Astrocyte (in vitro differentiated cells and primary cell): ENCODE measurements around the gene ZC3H12D. TPM values are rescaled to one million over a fixed set of nuclear protein-coding genes. Genes with fewer than 3 reads are reported as not detected.

Experiments
- DNase-seq: peaks from one replicate; pipeline ENCODE4 v3.0.0-alpha.2; 2010; ENCODE audit warnings: low read depth
- FAIRE-seq: peaks from 2 replicates; lab custom pipeline; 2011; peaks lifted over from hg19 to GRCh38; lab: Jason Lieb, UNC
- H2AFZ ChIP-seq: 2 replicates; pipeline ENCODE4 v1.6.0; 2012; ENCODE audit warnings: low read depth, low read length, inconsistent platforms
- H3K27ac ChIP-seq: 2 replicates; pipeline ENCODE4 v1.5.1; 2011; ENCODE audit warnings: low read depth, low read length, inconsistent platforms
- H3K27me3 ChIP-seq: 2 replicates; pipeline ENCODE4 v1.6.0; 2011; ENCODE audit warnings: low read length, inconsistent platforms; ENCODE audit not compliant: insufficient read depth
- H3K36me3 ChIP-seq: 2 replicates; pipeline ENCODE4 v1.5.1; 2011; ENCODE audit warnings: low read length, inconsistent platforms; ENCODE audit not compliant: insufficient read depth
- H3K4me1 ChIP-seq: 2 replicates; pipeline ENCODE4 v1.5.1; 2011; ENCODE audit warnings: low read length, inconsistent platforms; ENCODE audit not compliant: insufficient read depth
- H3K4me2 ChIP-seq: 2 replicates; pipeline ENCODE4 v1.6.0; 2012; ENCODE audit warnings: low read length, inconsistent platforms
- H3K4me3 ChIP-seq: 2 replicates; pipeline ENCODE4 v1.5.1; 2011; ENCODE audit warnings: low read depth, mild to moderate bottlenecking, low read length, inconsistent platforms; ENCODE audit not compliant: insufficient read depth
- H3K79me2 ChIP-seq: 2 replicates; pipeline ENCODE4 v1.6.0; 2012; ENCODE audit warnings: mild to moderate bottlenecking, low read length, inconsistent platforms; ENCODE audit not compliant: insufficient read depth
- H3K9ac ChIP-seq: 2 replicates; pipeline ENCODE4 v1.6.0; 2012; ENCODE audit warnings: mild to moderate bottlenecking, low read length, inconsistent platforms
- H3K9me3 ChIP-seq: 2 replicates; pipeline ENCODE4 v1.5.1; 2012; ENCODE audit warnings: low read depth, mild to moderate bottlenecking, low read length, inconsistent platforms; ENCODE audit not compliant: insufficient read depth
- H4K20me1 ChIP-seq: 2 replicates; pipeline ENCODE4 v1.6.0; 2012; ENCODE audit warnings: low read length, inconsistent platforms; ENCODE audit not compliant: insufficient read depth
- H3K27ac Mint-ChIP-seq: one replicate; pipeline ENCODE4 v1.8.0; 2021; ENCODE audit warnings: mild to moderate bottlenecking, mixed read lengths; ENCODE audit not compliant: unreplicated experiment
- H3K27me3 Mint-ChIP-seq: one replicate; pipeline ENCODE4 v1.8.0; 2021; ENCODE audit warnings: low read depth, mixed read lengths; ENCODE audit not compliant: unreplicated experiment
- H3K36me3 Mint-ChIP-seq: one replicate; pipeline ENCODE4 v1.8.0; 2021; ENCODE audit warnings: low read depth, mixed read lengths; ENCODE audit not compliant: unreplicated experiment
- H3K4me1 Mint-ChIP-seq: one replicate; pipeline ENCODE4 v1.8.0; 2021; ENCODE audit warnings: low read depth, mixed read lengths; ENCODE audit not compliant: unreplicated experiment
- H3K4me3 Mint-ChIP-seq: one replicate; pipeline ENCODE4 v1.8.0; 2021; ENCODE audit warnings: mild to moderate bottlenecking, moderate library complexity, mixed read lengths; ENCODE audit not compliant: unreplicated experiment
- H3K9me3 Mint-ChIP-seq: one replicate; pipeline ENCODE4 v1.8.0; 2021; ENCODE audit warnings: mild to moderate bottlenecking, mixed read lengths; ENCODE audit not compliant: unreplicated experiment
- CTCF ChIP-seq: IDR thresholded peaks from 2 replicates; pipeline ENCODE4 v1.5.1; 2011; ENCODE audit warnings: low read depth, mild to moderate bottlenecking, inconsistent platforms, low read length, moderate library complexity; ENCODE audit not compliant: insufficient read depth
- EZH2 ChIP-seq: IDR thresholded peaks from 2 replicates; pipeline ENCODE4 v1.6.1; 2012; ENCODE audit warnings: mild to moderate bottlenecking, low read length, inconsistent platforms; ENCODE audit not compliant: insufficient read depth
- total RNA-seq: library from RNA; stranded (reverse); gene quantifications from 2 replicates; pipeline ENCODE4 v1.2.1, GENCODE V29; 2021

Gene ZC3H12D
- total RNA-seq, 1 donor from 2014 or later: 0.05 TPM

DNA sequence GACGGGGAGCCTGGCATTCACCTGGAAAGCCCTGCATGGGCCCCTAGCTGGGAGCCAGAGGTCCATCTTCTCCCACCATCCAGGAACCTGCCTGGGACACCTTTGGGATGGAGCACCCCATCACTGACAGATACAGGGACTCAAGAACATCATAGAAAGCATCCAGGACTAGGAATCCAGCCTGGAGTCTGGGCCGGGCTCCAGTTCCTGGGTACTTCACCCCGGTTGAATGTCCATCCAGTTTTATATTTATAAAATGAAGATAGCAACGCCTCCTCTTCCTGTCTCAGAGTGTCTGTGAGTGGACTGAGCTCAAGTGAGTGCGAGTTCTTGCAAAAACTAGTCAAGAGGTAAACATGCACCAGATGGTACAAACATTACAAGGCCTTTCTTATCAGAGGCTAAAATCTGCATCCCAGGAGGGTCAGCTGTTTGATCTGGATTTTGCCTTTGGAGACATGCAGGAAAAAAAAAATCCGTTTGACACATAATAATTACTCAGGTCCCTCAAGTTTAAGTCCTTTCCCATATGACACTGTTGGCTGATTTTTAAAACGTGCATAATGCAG, 27.4 kb downstream of the ZC3H12D start:
- peaks cover 14% of the 10 kb centered on the region for H3K4me1 ChIP-seq
- FAIRE-seq: no peak
- peaks cover 2% of the 10 kb centered on the region for H3K36me3 Mint-ChIP-seq
- TF ChIP-seq EZH2 (no peak), CTCF (no peak)
- no peaks in the 10 kb centered on the region for H3K36me3 ChIP-seq
- H3K4me3 Mint-ChIP-seq: no peak overlapping the region
- H3K27ac Mint-ChIP-seq: no peak overlapping the region
- no peaks in the 10 kb centered on the region for H4K20me1 ChIP-seq
- no peak overlapping the region for H3K9ac ChIP-seq
- H3K4me1 Mint-ChIP-seq: no peaks in the 10 kb centered on the region
- no peaks in the 10 kb centered on the region for H3K9me3 ChIP-seq
- H2AFZ ChIP-seq: no peak overlapping the region
- no peak overlapping the region for H3K4me3 ChIP-seq
- no peaks in the 10 kb centered on the region for H3K27me3 ChIP-seq
- DNase-seq: no peak
- no peak overlapping the region for H3K4me2 ChIP-seq
- no peaks in the 10 kb centered on the region for H3K79me2 ChIP-seq
- H3K27me3 Mint-ChIP-seq: peaks cover 26% of the 10 kb centered on the region
- no peak overlapping the region for H3K27ac ChIP-seq
- H3K9me3 Mint-ChIP-seq: no peaks in the 10 kb centered on the region

DNA sequence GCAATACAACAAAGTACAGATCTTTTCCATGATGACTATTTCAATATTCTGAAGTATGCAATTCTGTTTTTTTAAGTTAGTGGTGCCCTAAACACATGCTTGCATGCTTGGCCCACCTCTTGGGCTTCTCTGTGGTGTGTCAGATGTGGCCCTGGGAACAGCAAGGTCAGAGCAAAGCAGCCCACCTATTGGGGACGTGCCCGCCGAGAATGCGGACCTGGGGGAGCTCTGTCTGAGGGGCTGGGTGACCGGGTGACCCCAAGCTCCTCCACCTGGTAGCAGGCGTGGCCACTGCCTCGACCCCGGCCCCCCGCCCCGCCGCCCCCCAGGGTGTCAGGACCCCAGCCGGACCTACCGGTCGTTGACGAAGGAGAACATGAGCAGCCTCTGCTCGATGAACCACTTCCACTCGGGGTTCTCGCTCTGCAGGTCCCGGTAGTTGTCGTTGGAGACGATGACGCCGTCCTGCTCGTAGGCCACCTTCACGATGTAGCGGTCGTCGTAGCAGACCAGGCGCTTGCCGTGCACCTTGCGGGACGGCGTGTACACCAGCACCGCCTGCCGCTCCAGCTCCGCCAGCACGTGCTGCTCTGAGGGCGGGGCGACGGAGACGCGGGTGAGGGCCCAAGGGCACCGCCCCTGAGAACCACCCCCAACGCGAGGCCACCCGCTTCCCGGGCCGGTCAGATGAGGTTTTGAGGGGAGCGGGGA, 28.3 kb downstream of the ZC3H12D start:
- H3K4me1 Mint-ChIP-seq: no peaks in the 10 kb centered on the region
- DNase-seq (no peak), FAIRE-seq (no peak)
- Histone ChIP-seq H3K4me3 (no peak overlapping the region), H3K4me1 (peaks cover 17% of the 10 kb centered on the region), H4K20me1 (no peaks in the 10 kb centered on the region), H3K36me3 (no peaks in the 10 kb centered on the region), H3K27me3 (no peaks in the 10 kb centered on the region), H3K9me3 (no peaks in the 10 kb centered on the region), H2AFZ (no peak overlapping the region), H3K79me2 (no peaks in the 10 kb centered on the region), H3K9ac (no peak overlapping the region), H3K4me2 (no peak overlapping the region), H3K27ac (no peak overlapping the region)
- peaks cover 2% of the 10 kb centered on the region for H3K36me3 Mint-ChIP-seq
- peaks cover 32% of the 10 kb centered on the region for H3K27me3 Mint-ChIP-seq
- H3K9me3 Mint-ChIP-seq: no peaks in the 10 kb centered on the region
- no peak overlapping the region for H3K27ac Mint-ChIP-seq
- TF ChIP-seq CTCF (no peak), EZH2 (no peak)
- H3K4me3 Mint-ChIP-seq: no peak overlapping the region
